Measurements from ENCODE around the gene ACOT6.

ACOT6 gene

DNA sequence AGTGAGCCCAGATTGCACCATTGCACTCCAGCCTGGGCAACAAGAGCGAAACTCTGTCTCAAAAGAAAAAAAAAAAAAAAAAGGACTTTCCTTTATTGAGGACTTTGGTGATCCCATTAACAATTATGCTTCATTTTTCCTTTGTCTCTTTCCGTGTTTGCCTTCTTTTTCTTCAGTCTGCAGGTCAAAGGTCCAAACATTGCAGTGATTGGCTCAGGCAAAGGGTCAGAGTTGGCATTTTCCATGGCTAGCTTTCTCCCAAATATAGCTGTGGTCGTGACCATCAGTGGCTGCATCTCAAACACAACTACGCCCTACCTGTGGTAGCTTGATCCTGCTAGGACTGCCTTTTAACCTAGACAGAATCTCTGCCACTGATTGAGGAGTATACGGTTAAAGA is 25.5 kb downstream of the ACOT6 start:
- no peaks in the 10 kb centered on the region for H3K79me2 ChIP-seq (ENCODE audit: insufficient read depth, low read length)
- TF ChIP-seq, protein P1, sequence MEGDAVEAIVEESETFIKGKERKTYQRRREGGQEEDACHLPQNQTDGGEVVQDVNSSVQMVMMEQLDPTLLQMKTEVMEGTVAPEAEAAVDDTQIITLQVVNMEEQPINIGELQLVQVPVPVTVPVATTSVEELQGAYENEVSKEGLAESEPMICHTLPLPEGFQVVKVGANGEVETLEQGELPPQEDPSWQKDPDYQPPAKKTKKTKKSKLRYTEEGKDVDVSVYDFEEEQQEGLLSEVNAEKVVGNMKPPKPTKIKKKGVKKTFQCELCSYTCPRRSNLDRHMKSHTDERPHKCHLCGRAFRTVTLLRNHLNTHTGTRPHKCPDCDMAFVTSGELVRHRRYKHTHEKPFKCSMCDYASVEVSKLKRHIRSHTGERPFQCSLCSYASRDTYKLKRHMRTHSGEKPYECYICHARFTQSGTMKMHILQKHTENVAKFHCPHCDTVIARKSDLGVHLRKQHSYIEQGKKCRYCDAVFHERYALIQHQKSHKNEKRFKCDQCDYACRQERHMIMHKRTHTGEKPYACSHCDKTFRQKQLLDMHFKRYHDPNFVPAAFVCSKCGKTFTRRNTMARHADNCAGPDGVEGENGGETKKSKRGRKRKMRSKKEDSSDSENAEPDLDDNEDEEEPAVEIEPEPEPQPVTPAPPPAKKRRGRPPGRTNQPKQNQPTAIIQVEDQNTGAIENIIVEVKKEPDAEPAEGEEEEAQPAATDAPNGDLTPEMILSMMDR (IDR thresholded peaks at IDR 0.05; ENCODE audit: low read length) = no peak
- no peaks in the 10 kb centered on the region for H3K9me3 ChIP-seq (ENCODE audit: low read length)
- H2AFZ ChIP-seq (ENCODE audit: low read length) = no peak overlapping the region
- peaks cover 17% of the 10 kb centered on the region for H3K4me1 ChIP-seq (ENCODE audit: insufficient read depth, low read length, severe bottlenecking)
- no peak overlapping the region for H3K27ac ChIP-seq (ENCODE audit: low read depth, low read length, poor library complexity, severe bottlenecking)
- H3K4me3 ChIP-seq (ENCODE audit: low read depth, low read length, poor library complexity, severe bottlenecking) = no peak overlapping the region
- H4K20me1 ChIP-seq (ENCODE audit: insufficient read depth, low read length) = no peaks in the 10 kb centered on the region
- no peak overlapping the region for H3K4me2 ChIP-seq (ENCODE audit: low read length)
- H3K9ac ChIP-seq (ENCODE audit: low read length) = no peak overlapping the region
- no peaks in the 10 kb centered on the region for H3K36me3 ChIP-seq (ENCODE audit: insufficient read depth, low read length)
- H3K27me3 ChIP-seq (ENCODE audit: insufficient read depth, low read length) = no peaks in the 10 kb centered on the region
- H3F3A ChIP-seq (ENCODE audit: insufficient read depth, low read length) = no peaks in the 10 kb centered on the region
- no peaks in the 10 kb centered on the region for H3K9me2 ChIP-seq (ENCODE audit: low read depth, low read length)

DNA sequence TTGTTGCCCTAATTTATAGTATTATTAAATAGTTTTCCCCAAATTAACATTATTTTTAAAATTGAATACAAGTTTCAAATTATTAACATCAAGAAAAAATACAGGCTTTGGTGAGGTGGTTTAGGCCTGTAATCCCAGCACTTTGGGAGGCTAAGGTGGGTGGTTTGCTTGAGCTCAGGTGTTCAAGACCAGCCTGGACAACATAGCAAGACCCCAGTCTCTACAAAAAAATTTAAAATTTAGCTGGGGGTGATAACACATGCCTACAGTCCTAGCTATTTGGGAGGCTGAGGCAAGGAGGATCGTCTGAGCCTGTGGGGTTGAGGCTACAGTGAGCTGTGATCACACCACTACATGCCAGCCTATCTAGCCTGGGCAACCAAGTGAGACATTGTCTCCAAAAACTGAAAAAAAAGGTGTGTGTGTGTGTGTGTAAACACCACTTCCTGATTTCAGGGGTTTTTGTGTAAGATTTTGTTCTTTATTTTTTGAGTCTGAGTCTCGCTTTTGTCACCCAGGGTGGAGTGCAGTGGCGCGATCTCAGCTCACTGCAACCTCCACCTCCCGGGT is 28.6 kb downstream of the ACOT6 start:
- no peaks in the 10 kb centered on the region for H3K79me2 ChIP-seq (ENCODE audit: insufficient read depth, low read length)
- H3F3A ChIP-seq (ENCODE audit: insufficient read depth, low read length) = no peaks in the 10 kb centered on the region
- no peaks in the 10 kb centered on the region for H4K20me1 ChIP-seq (ENCODE audit: insufficient read depth, low read length)
- no peak for TF ChIP-seq EZH2 (IDR thresholded peaks at IDR 0.05; ENCODE audit: borderline replicate concordance, low read length)
- TF ChIP-seq, protein P1 (IDR thresholded peaks at IDR 0.05; ENCODE audit: low read length) = no peak
- no peak overlapping the region for H3K4me2 ChIP-seq (ENCODE audit: low read length)
- H3K4me1 ChIP-seq (ENCODE audit: insufficient read depth, low read length, severe bottlenecking) = peaks cover 17% of the 10 kb centered on the region
- H2AFZ ChIP-seq (ENCODE audit: low read length) = no peak overlapping the region
- H3K9ac ChIP-seq (ENCODE audit: low read length) = no peak overlapping the region
- no peak overlapping the region for H3K4me3 ChIP-seq (ENCODE audit: low read depth, low read length, poor library complexity, severe bottlenecking)
- H3K9me3 ChIP-seq (ENCODE audit: low read length) = no peaks in the 10 kb centered on the region
- H3K36me3 ChIP-seq (ENCODE audit: insufficient read depth, low read length) = no peaks in the 10 kb centered on the region
- no peak overlapping the region for H3K27ac ChIP-seq (ENCODE audit: low read depth, low read length, poor library complexity, severe bottlenecking)
- no peaks in the 10 kb centered on the region for H3K27me3 ChIP-seq (ENCODE audit: insufficient read depth, low read length)
- no peaks in the 10 kb centered on the region for H3K9me2 ChIP-seq (ENCODE audit: low read depth, low read length)

DNA sequence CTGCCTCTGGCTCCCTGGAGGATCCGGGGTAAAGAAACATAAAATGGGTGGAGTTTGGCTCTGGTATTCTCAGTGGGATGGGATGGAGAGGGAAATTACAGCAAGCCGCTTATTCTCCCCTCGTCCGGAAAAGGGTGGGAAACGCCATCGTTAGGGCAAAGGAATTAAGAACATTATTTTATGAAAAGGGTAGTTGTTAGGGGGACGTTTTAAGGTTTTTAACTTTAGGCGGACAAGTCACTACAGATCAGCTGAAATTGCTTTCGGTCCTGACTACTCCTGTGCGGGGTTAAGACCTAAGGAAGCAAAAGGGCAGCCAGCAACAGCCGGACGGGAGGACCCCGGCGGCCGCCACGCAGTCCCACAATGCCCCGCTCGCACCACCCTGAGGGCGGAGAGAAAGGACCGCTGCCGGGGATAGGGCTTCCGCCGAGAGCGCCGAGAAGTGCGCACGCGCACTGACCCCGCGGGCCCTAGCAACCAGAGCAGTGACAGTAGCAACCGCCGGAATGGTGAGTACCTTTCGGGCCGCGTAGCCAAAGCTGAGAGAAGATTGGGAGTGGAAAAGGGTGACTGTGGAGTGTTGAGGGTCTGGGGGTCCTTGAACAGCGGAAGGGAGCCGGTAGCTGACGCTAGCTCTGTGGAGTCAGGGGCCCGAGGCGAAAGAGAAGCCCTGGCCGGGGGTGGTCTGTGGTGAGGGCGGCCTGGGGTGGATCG is 32.4 kb downstream of the ACOT6 start, which contains the start of gene DNAL1:
TSS of gene DNAL1 (plus strand) at position 456 of the 717 bp plus-strand sequence. CDS start at position 510, 54 bp downstream.
- Histone ChIP-seq H3K4me2 (ENCODE audit: low read length) (peak within 1 kb of the TSS; percentile 85), H3F3A (ENCODE audit: insufficient read depth, low read length) (no peaks in the 10 kb centered on the region), H3K9ac (ENCODE audit: low read length) (peak within 1 kb of the TSS; percentile 78), H3K36me3 (ENCODE audit: insufficient read depth, low read length) (no peaks in the 10 kb centered on the region), H3K9me2 (ENCODE audit: low read depth, low read length) (no peaks in the 10 kb centered on the region), H3K79me2 (ENCODE audit: insufficient read depth, low read length) (no peaks in the 10 kb centered on the region), H3K9me3 (ENCODE audit: low read length) (no peaks in the 10 kb centered on the region), H4K20me1 (ENCODE audit: insufficient read depth, low read length) (no peaks in the 10 kb centered on the region), H3K4me1 (ENCODE audit: insufficient read depth, low read length, severe bottlenecking) (peaks cover 32% of the 10 kb centered on the region), H3K27ac (ENCODE audit: low read depth, low read length, poor library complexity, severe bottlenecking) (peak within 1 kb of the TSS; percentile 31), H2AFZ (ENCODE audit: low read length) (peak within 1 kb of the TSS; percentile 88), H3K4me3 (ENCODE audit: low read depth, low read length, poor library complexity, severe bottlenecking) (peak within 1 kb of the TSS; percentile 80), H3K27me3 (ENCODE audit: insufficient read depth, low read length) (no peaks in the 10 kb centered on the region)
- TF ChIP-seq EZH2 (IDR thresholded peaks at IDR 0.05; ENCODE audit: borderline replicate concordance, low read length) = no peak
- TF ChIP-seq, protein P1 (IDR thresholded peaks at IDR 0.05; ENCODE audit: low read length) = no peak

Measured in OCI-LY1 (cell line).